GM19025 (cell line): ENCODE data around the gene MLPH.
"Not testable (repeated sequence)": the region's sequence is repeated elsewhere in the genome, so short reads cannot be mapped to it uniquely, and the experiment has no call there.

ENCODE experiments used
- ATAC-seq: cut with Tn5 transposase; IDR thresholded peaks from one replicate; pipeline ENCODE4 v1.9.1; 2021; ENCODE audit warnings: mild to moderate bottlenecking, low read depth, moderate library complexity; ENCODE audit not compliant: unreplicated experiment

The MLPH gene

GRCh38 chr2:237457388-237457941 is 29.6 kb upstream of the MLPH start:
- ATAC-seq, result no peak

DNA sequence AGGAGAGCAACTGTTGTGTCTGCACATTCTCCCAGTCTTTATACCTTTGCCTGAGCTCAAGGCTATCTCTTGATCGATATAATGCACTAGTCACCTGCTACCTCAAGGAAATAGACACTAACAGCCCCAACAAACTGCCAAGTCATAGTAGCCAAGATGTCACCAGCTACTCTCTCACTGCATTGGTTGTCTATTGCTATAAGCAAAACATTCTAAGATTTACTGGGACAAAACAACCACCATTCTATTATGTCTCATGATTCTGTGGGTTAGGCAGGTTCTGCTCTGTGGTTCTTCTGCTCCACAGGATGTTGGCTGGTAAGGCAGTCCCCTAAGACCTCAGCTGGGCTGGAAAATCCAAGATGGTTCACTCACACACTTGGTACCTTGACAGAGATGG is 28.5 kb upstream of the MLPH start:
- ATAC-seq, result no peak

DNA sequence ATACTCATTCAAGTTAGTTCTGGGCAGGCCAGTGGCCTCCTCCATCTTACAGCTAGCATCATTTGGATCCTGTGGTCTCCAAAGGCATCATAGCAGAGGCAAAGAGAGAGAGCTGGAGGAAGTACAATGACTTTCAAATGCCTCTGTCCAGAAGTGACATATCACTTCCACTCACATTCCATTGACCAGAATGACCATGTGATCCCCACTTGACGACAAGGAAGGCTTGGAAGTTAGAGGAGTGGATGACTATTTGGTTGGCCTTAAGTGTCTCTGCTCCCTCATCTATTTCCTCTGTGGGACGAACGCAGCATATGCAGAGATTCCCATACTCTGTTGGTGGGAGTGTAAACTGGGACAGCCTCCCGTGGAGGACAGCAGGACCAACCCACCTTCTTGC is 27.8 kb upstream of the MLPH start:
- ATAC-seq, result no peak

DNA sequence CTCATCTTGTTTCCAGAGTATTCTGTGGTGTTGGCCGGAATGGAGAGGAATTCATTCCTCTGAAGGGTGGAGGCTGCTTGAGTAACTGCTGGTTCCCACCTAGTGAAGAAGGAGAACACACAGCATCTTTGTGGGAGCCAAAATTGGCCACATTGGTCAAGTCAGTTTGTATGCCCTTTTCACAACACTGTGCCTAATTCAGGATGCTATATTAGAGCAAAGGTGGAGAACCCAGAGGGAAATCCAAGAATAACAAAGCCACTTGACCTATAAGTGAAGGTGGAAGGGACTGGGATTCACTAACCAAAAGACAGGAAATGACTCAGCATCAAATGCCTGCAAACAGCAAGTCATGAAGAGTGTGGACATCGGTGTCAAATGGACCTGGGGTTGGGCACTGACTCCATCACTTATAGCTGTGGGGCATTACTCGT is 27.3 kb upstream of the MLPH start:
- no peak for ATAC-seq

GRCh38 chr2:237464757-237465391 is 22.2 kb upstream of the MLPH start:
- no peak for ATAC-seq

GRCh38 chr2:237465515-237466148 is 21.4 kb upstream of the MLPH start:
- no peak for ATAC-seq

GRCh38 chr2:237466211-237466610 is 20.8 kb upstream of the MLPH start:
- ATAC-seq, result no peak

- ATAC-seq, result no peak
Measured at GRCh38 chr2:237467447-237468179, 19.4 kb upstream of the MLPH start.

GRCh38 chr2:237469410-237469809 is 17.6 kb upstream of the MLPH start:
- not testable (repeated sequence) for ATAC-seq

- no peak for ATAC-seq
Measured at GRCh38 chr2:237469849-237470248, 17.2 kb upstream of the MLPH start.

GRCh38 chr2:237470914-237471313 is 16.1 kb upstream of the MLPH start:
- no peak for ATAC-seq

GRCh38 chr2:237471438-237472186 is 15.4 kb upstream of the MLPH start:
- ATAC-seq, result no peak

DNA sequence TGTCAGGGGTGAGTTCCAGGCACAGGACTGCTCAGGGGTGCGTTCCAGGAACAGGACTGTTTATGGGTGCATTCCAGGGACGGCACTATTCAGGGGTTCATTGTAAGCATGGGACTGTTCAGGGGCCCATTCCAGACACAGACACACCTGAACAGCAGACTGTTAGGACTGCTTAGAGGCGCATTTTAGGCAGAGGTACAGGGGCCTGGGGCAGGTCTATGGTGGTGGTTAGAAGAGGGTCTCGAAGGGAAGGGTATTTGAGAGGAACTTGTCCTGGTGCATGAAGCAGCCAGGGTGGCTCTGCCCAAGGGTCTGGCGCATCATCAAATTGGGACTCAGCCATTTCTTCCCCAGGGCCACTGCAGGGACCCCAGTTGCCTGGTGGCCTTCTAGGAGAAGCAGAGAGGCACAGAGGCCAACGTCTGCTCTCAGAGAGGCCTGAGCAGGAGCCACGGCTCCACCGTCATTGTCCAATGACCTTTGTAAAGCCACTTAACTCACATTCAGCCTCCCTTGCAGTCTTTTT is 14.8 kb upstream of the MLPH start:
- ATAC-seq, result no peak

DNA sequence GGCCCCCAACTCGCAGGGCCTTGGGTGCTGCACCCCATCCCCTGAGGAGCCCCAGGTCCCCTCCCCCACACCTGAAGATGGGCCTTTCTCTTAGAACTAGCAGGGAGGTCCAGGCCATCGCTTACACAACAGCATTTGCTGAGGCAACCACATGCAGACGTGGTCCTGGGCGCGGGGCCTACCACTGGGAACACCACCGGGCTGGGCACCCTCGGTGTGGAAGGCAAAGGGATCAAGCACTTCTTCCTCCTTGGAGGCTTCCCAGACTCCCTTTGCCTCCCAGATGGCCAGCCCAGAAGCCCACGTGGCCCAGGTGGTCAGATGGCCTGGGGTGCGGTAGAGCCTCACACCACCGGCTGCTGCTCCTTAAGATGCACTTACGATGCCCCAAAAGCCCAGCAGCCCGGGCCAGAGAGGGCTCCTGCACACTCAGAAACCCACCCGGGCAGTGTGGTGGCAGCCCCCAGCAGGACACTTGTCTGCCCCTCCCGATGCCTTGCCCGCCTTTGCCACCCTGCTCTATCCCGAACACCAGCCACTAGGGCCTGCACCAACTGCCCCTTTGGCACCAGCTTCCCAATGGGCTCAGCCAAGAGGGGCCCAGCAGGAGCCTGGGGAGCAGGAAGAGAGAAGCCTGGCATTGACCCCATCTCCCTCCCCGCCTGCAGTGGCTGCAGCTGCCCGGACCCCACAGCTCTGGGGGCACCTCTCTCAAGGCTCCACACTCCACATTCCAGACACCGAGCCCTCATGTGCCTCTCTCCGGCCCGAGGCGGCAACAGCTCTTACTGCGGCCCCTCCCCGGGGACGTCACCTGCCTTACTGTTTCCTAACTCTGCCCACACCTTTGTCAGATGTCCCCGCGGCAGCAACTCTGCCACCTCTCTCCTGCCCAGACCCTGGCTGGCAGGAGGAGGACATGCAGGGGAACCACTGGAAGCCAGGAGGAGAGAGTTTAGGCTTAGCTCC is 13.9 kb upstream of the MLPH start:
- ATAC-seq, result no peak

- ATAC-seq, result no peak
Measured at GRCh38 chr2:237473878-237474441, 13.1 kb upstream of the MLPH start.

GRCh38 chr2:237474442-237474911 is 12.6 kb upstream of the MLPH start:
- no peak for ATAC-seq

- peak; percentile 80 for ATAC-seq
Measured at GRCh38 chr2:237474931-237475703, 11.9 kb upstream of the MLPH start.

DNA sequence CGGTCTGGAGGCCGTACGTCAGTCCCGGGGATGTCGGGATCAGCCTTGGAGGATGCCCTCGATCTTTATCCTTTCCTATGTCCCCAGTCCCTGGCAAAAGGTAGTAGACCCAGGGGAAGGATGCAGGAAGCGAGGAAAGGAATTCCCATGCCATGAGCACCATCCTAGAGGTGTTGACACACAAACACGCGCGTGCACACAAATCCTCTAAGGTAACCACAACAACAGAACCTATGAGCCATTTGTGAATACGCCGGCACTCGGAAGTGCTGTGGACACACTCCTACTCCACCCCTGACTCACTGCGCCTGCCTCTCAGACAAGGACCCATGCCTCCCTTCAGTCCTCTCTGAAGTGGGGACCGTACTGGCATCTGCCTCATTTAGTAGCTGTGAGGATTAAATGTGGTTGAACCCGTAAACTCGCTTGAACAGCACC is 11.3 kb upstream of the MLPH start:
- ATAC-seq, result no peak
